ENCODE results near the gene SLC38A6.
"Not testable (repeated sequence)": the region's sequence is repeated elsewhere in the genome, so short reads cannot be mapped to it uniquely, and the experiment has no call there.

SLC38A6 gene

GRCh38 chr14:61063461-61063860 is 82.4 kb downstream of the SLC38A6 start:
- no peak for DNase-seq

- no peak for DNase-seq
Observed at GRCh38 chr14:61064210-61064609, 83.2 kb downstream of the SLC38A6 start.

- DNase-seq, result no peak
Observed at GRCh38 chr14:61064856-61065255, 83.8 kb downstream of the SLC38A6 start.

- DNase-seq, result no peak
Observed at GRCh38 chr14:61065656-61066055, 84.6 kb downstream of the SLC38A6 start.

- DNase-seq, result not testable (repeated sequence)
Observed at GRCh38 chr14:61072442-61072841, 91.4 kb downstream of the SLC38A6 start.

GRCh38 chr14:61074852-61075251 is 93.8 kb downstream of the SLC38A6 start:
- no peak for DNase-seq

GRCh38 chr14:61076556-61076955 is 95.5 kb downstream of the SLC38A6 start:
- DNase-seq, result no peak

- DNase-seq, result no peak
Observed at GRCh38 chr14:61077437-61077836, 96.4 kb downstream of the SLC38A6 start.

GRCh38 chr14:61077951-61078720 is 97.1 kb downstream of the SLC38A6 start:
- DNase-seq, result no peak

GRCh38 chr14:61080591-61081010 is 99.6 kb downstream of the SLC38A6 start:
- no peak for DNase-seq

GRCh38 chr14:61088081-61088480 is 107.0 kb downstream of the SLC38A6 start:
- no peak for DNase-seq

GRCh38 chr14:61089126-61089750 is 108.2 kb downstream of the SLC38A6 start:
- no peak for DNase-seq

- no peak for DNase-seq
Observed at GRCh38 chr14:61090432-61091216, 109.6 kb downstream of the SLC38A6 start.

- DNase-seq, result no peak
Observed at GRCh38 chr14:61091657-61092273, 110.7 kb downstream of the SLC38A6 start.

GRCh38 chr14:61098096-61098495 is 117.1 kb downstream of the SLC38A6 start:
- DNase-seq, result not testable (repeated sequence)

GRCh38 chr14:61098721-61099120 is 117.7 kb downstream of the SLC38A6 start:
- no peak for DNase-seq

- DNase-seq, result no peak
Observed at GRCh38 chr14:61099216-61099835, 118.3 kb downstream of the SLC38A6 start.

GRCh38 chr14:61101803-61102548 is 120.9 kb downstream of the SLC38A6 start:
- DNase-seq, result no peak
